ENCODE data around the gene ASPHD2. TPM values are rescaled to one million over a fixed set of nuclear protein-coding genes. Genes with fewer than 3 reads are reported as not detected.

The ASPHD2 gene
- total RNA-seq, 1 experiment from 2014 or later = 7.1 TPM

DNA sequence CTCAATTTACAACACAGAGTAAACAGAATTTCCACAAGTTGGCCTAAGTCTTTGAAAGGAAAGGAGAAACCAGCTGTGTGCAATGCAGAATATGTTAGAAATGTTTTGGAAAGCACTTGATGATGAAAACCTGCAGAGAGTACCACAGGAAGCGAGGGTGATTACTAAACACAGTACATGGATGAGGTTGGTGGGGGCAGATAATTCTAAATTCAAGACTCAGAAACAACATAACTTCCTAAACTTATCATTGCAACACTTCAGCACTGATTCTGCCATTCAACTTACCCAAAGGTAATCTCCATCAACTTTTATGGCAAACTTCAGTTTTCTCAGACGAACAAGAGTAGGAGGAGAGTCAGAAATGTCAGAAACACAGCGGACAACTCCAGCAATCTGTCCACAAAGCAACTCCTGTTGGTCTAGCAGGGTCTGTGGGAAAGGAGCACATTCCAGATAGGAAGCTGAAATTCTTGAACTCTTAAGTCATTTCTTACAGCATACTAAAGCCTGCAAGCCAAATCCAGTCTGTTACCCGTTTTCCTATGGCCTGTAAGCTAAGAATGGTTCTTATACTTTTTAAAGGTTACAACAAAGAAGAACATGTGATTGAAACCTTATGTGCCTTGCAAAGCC lies 47.8 kb downstream of the ASPHD2 start:
- H3K27ac ChIP-seq (ENCODE audit: insufficient read length, low read depth, low read length) = no peak overlapping the region

More for the DNA sequence above, 47.8 kb downstream of the ASPHD2 start:
- Histone ChIP-seq H2BK12ac (ENCODE audit: insufficient read length, low read depth, low read length) (no peak overlapping the region), H3K9ac (ENCODE audit: extremely low read depth, insufficient read length, low read length) (no peak overlapping the region), H4K8ac (replicated peaks; ENCODE audit: insufficient read length, low read depth, low read length) (no peak overlapping the region), H2BK5ac (ENCODE audit: insufficient read length, low read length) (no peak overlapping the region), H3K23me2 (ENCODE audit: insufficient read length, low read depth, low read length, poor library complexity, severe bottlenecking) (no peaks in the 10 kb centered on the region), H2BK120ac (ENCODE audit: low read depth, low read length, poor library complexity, severe bottlenecking) (no peak overlapping the region), H3K4me2 (ENCODE audit: insufficient read depth, insufficient read length, low read length) (no peak overlapping the region), H3K4ac (ENCODE audit: low read depth, low read length) (no peak overlapping the region), H2AFZ (ENCODE audit: low read length) (no peak overlapping the region), H4K91ac (ENCODE audit: insufficient read length, low read depth, low read length) (no peak overlapping the region), H3K79me2 (ENCODE audit: insufficient read depth, low read length) (peaks cover 2% of the 10 kb centered on the region; the same call in 1 of the 2 replicates), H2AK5ac (ENCODE audit: insufficient read length, low read length) (no peak overlapping the region), H3K79me1 (ENCODE audit: insufficient read depth, low read depth, low read length, poor library complexity, severe bottlenecking) (peaks cover 6% of the 10 kb centered on the region), H3K14ac (ENCODE audit: insufficient read depth, low read length) (no peak overlapping the region), H3K56ac (ENCODE audit: insufficient read length, low read depth, low read length) (no peak overlapping the region), H4K5ac (ENCODE audit: insufficient read length, low read depth, low read length) (no peak overlapping the region), H3K27me3 (ENCODE audit: insufficient read depth, low read length) (no peaks in the 10 kb centered on the region), H3K18ac (ENCODE audit: insufficient read length, low read depth, low read length) (no peak overlapping the region), H2BK20ac (ENCODE audit: low read depth, low read length, poor library complexity, severe bottlenecking) (no peak overlapping the region), H3K4me1 (ENCODE audit: insufficient read depth, low read length) (no peaks in the 10 kb centered on the region; the same call in 1 of the 2 replicates), H3K23ac (ENCODE audit: insufficient read length, low read depth, low read length) (no peak overlapping the region), H3K9me3 (ENCODE audit: control insufficient read depth, low read depth, low read length) (no peaks in the 10 kb centered on the region), H3T11ph (ENCODE audit: low read length) (no peak overlapping the region), H2BK15ac (ENCODE audit: low read depth, low read length) (no peak overlapping the region), H4K20me1 (ENCODE audit: control insufficient read depth, insufficient read depth, insufficient read length) (no peaks in the 10 kb centered on the region)
- no peak overlapping the region for H3K4me3 Mint-ChIP-seq
- peaks cover 19 to 21% of the 10 kb centered on the region in 2 experiments for H3K4me1 Mint-ChIP-seq
- DNase-seq = no peak
- TF ChIP-seq, protein P1, sequence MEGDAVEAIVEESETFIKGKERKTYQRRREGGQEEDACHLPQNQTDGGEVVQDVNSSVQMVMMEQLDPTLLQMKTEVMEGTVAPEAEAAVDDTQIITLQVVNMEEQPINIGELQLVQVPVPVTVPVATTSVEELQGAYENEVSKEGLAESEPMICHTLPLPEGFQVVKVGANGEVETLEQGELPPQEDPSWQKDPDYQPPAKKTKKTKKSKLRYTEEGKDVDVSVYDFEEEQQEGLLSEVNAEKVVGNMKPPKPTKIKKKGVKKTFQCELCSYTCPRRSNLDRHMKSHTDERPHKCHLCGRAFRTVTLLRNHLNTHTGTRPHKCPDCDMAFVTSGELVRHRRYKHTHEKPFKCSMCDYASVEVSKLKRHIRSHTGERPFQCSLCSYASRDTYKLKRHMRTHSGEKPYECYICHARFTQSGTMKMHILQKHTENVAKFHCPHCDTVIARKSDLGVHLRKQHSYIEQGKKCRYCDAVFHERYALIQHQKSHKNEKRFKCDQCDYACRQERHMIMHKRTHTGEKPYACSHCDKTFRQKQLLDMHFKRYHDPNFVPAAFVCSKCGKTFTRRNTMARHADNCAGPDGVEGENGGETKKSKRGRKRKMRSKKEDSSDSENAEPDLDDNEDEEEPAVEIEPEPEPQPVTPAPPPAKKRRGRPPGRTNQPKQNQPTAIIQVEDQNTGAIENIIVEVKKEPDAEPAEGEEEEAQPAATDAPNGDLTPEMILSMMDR (conservative IDR thresholded peaks at IDR 0.05) = no peak
- no peaks in the 10 kb centered on the region for H3K9me3 Mint-ChIP-seq
- no peaks in the 10 kb centered on the region for H3K27me3 Mint-ChIP-seq (ENCODE audit: low read depth)
- no peak overlapping the region; a peak in 1 of 7 replicates for H3K27ac Mint-ChIP-seq
- WGBS (ENCODE audit: extremely low coverage, insufficient read length, low lambda C conversion rate) = no CpG with 5 or more reads among the region's 4 CpGs
- peaks cover 20 to 73% (median 59%) of the 10 kb centered on the region in 3 experiments; a peak in 6 of 7 replicates for H3K36me3 Mint-ChIP-seq (ENCODE audit: insufficient read depth in 1 of 3, low read depth in 3 of 3)
